Nucleus accumbens (tissue), 56 donors: Measurements from ENCODE around the gene SH3BP1.
A peak's percentile ranks its signal among the peaks of the same experiment; 100 is the strongest.
"Not testable (repeated sequence)": the region's sequence is repeated elsewhere in the genome, so short reads cannot be mapped to it uniquely, and the experiment has no call there.

Experiments used
- DNase-seq, 56 donors: peaks; one replicate each; lab custom pipeline; 2025; lab: John Stamatoyannopoulos, UW

SH3BP1 gene

DNA sequence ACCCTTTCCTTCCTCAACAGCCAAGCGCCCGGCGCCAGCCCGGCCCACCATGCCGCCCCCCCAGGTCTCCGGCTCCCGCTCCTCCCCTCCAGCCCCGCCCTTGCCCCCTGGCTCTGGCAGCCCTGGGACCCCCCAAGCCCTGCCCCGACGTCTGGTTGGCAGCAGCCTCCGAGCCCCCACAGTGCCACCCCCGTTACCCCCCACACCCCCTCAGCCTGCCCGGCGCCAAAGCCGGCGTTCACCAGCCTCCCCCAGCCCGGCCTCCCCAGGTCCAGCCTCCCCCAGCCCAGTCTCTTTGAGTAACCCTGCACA, 15.7 kb downstream of the SH3BP1 start:
- no peak for DNase-seq

DNA sequence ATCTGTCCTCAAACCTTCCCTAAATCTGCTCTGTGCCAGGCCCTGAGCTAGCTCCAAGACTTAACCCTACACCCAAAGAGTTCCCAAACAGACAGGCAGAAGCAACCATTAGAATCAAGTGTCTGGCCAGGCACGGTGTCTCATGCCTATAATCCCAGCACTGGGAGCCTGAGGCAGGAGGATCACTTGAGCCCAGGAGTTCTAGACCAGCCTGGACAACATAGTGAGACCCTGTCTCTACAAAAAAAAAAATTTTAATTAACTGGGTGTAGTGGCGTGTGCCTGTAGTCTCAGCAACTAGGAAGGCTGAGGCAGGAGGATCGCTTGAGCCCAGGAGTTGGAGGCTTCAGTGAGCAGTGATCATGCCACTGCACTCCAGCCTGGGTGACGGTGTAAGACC, 17.1 kb downstream of the SH3BP1 start:
- not testable (repeated sequence) for DNase-seq

DNA sequence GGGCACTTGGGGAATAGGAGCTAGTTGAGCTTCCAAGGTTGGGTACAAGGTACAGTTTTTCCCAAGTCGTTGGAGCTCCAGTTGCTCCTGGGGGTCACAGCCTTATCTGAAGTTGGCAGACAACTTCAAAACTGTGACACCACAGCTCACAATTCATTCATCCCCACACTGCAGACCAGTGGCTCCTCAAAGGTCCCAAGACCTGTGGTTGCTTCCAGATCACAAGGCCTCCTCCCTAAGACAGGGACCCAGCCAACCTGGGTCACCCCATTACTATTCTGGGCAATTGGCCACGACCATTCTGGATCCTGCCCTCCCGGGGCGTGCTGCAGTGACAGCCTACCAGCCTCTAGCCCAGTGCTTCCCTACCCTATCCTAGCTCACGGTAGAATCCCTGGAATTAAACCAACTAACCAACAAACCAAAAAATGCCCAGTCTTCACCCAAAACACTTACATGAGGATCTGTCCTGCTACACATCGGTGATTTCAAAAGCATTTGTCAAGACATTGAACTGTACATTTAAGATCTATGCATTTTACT, 18.2 kb downstream of the SH3BP1 start:
- peak in 3 of 56 donors; percentile 13 to 33 (median 31) for DNase-seq

DNA sequence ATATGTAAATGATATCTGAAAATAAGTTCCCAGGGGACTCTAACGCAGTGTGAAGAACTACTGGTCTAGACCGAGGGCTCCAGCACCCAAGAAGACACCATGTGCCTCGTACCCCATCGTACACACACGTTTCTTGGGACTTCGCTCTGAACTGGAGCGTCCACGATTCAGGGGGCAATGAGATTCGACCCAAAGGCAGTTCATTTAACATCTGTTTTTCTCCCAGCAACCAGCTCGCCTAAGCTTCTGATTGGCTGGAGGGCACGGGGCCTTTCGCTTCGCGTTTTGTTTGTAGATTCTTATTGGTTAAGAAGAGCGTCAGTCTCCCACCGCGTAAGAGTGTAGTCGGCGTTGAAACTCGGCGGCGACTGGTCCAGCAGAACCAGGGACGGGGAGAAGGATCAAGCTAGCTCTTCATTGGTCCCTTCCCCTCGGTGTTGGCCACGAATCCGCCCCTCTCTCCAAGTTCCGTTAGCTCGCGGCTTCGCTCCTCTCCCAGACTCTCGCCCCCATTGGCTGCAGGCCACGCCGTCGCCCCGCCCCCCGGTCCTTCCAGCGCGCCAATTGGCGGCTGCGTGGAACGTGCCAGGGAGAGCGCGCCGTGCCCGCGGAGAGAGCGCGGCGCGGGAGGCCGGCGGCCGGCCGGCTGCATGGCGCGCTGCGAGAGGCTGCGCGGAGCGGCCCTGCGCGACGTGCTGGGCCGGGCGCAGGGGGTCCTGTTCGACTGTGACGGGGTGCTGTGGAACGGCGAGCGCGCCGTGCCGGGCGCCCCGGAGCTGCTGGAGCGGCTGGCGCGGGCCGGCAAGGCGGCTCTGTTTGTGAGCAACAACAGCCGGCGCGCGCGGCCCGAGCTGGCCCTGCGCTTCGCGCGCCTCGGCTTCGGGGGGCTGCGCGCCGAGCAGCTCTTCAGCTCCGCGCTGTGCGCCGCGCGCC, 18.9 kb downstream of the SH3BP1 start, which contains the start of gene PDXP:
TSS of gene PDXP (plus strand) at position 591 of the 933 bp plus-strand sequence. CDS start at position 651, 60 bp downstream.
- DNase-seq = peak; percentile 85 to 99 (median 97)

DNA sequence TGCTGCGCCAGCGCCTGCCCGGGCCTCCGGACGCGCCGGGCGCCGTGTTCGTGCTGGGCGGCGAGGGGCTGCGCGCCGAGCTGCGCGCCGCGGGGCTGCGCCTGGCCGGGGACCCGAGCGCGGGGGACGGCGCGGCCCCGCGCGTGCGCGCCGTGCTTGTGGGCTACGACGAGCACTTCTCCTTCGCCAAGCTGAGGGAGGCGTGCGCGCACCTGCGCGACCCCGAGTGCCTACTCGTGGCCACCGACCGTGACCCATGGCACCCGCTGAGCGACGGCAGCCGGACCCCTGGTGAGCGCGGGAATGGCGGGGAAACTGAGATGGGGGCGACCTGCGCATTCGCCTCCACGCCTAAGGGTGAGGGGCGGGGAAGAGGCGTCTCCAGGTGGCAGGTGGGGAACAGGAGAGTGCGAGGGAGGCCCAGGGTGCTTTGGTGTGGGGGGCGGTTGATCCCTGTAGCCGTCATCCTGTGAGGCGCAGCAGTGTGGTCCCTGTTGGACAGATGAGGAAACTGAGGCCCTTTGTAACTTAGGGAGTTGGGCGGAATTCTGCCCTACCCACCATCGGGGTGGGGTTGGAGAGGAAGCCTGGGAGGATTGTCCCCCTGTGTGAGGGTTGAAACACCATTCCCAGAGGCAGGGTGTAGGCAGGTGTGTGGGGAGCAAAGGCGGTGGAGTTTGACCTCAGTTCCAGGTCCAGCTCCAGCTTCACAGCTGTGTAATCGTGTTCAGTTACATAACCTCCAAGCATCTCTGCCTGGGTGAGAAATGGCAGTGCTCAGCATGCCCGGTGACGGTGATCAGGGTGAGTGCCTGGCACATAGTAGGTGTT, 19.8 kb downstream of the SH3BP1 start:
- DNase-seq = peak in 18 of 56 donors; percentile 8 to 54 (median 38)

DNA sequence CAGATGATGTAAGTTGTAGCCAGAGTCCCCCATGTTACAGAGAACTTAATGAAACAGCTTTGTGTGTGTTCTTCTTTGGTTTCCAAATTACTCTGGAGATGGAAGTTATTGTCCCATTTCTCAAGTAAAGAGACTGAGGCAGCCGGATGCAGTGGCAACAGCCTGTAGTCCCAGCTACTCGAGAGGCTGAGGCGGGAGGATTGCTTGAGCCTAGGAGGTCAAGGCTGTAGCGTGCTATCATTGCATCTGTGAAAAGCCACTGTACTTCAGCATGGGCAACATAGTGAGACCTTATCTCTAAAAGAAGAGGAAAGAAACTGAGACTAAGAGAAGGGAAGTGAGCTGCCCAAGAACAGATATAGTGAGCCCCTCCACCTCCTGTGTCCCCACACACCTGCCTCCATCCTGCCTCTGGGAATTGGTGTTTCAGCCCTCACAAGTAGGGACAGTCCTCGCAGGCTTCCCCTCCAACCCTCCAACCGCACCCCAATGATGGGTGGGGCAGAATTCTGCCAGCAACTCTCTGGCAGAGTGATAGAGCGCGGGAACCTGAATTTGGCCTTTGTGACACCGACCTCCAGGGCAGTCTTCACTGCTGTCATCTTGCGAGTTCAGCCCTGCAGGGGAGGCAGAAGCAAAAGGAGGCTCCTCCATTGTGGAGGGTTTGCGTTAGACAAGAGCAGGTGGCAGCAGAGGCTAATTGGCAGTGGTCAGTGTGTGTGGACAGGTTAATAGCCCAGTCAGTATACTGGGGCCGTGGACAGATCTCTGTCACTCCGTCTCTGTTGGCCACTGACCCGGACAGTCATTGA, 20.6 kb downstream of the SH3BP1 start:
- no peak for DNase-seq

DNA sequence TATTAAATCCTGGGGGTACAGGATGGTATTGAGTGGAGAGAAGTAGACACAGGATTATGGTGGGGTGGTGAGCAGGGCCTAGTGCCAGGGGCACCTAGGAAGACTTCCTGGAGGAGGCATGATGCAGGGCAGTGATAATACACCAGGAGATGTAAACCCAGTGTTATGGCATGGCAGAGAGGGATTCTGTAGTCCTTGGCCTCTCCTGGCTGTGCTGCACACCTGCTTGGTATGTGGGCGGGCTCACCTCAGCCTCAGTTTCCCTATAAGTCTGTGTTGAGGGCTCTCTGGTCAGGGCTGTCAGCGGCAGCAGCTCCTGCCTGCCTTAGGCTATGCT, 21.2 kb downstream of the SH3BP1 start:
- DNase-seq = no peak

DNA sequence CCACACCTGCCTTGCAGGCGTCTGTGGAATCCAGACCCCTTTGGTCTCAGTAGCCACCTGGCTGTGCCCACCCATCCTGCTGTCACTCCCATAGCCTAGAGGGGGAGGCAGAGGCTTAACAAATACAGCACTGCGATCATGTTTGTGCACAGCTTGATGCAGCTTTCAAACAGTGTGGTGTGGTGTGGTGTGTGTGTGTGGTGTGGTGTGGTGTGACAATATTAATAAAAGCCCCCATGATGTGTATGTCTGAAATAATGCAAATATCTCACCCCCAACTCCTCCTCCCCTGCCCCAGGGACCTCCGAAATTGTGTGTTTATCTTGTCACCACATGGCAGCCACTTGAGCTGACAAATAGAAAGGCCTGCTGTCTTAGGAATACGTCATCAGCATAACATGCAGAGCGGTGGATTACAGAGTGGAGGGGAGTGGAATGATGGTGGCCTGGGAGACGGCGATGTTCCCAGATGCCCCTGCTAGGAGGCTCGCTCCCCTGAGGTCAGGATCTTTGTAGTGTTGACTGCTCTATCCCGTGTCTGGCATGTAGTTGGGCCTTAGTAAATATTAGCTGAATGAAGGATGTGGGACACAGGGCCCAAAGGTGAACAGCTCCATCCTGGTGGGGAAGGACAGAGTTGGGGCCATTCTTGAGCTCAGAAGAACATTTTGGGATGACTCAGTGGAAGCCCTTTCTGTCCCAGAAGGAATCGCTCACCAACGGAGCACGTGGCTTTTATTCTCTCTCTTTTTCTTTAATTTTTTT, 21.9 kb downstream of the SH3BP1 start:
- DNase-seq = peak in 35 of 56 donors; percentile 9 to 62 (median 39)

DNA sequence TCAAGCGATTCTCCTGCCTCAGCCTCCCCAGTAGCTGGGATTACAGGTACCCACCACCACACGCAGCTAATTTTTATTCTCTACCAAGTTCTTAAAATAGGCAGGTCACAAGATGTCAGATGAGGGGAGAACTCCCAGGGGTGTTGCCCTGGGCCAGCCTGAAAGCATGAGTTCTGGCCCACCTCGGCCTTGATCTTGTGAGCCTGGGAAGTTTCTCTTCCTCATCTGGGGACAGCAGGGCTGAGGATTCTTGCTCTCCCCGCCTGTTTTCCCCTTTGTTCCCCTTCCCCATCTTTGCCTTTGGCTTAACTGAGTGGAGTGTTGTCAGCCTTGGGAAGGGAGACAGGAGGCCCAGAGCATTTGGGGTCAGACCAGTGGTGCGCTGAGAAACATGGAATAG, 22.6 kb downstream of the SH3BP1 start:
- DNase-seq = peak in 3 of 56 donors; percentile 8 to 18 (median 11)

DNA sequence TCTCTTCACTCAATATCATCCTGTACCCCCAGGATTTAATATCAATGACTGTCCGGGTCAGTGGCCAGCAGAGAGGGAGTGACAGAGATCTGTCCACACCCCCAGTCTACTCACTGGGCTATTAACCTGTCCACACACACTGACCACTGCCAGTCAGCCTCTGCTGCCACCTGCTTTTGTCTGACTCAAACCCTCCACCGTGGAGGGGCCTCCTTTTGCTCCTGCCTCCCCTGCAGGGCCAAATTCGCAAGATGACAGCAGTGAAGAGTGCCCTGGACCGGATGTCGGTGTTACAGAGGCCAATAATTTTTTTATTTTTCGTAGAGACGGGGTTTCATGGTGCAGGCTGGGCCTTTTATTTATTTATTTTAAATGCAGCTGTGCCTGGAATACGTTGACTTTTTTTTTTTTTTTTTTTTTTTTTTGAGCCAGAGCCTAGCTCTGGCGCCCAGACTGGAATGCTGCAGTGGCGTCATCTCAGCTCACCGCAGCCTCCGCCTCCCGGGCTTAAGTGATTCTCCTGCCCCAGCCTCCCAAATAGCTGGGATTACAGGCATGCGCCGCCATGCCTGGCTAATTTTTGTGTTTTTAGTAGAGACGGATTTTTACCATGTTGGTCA, 24.2 kb downstream of the SH3BP1 start:
- no peak for DNase-seq

DNA sequence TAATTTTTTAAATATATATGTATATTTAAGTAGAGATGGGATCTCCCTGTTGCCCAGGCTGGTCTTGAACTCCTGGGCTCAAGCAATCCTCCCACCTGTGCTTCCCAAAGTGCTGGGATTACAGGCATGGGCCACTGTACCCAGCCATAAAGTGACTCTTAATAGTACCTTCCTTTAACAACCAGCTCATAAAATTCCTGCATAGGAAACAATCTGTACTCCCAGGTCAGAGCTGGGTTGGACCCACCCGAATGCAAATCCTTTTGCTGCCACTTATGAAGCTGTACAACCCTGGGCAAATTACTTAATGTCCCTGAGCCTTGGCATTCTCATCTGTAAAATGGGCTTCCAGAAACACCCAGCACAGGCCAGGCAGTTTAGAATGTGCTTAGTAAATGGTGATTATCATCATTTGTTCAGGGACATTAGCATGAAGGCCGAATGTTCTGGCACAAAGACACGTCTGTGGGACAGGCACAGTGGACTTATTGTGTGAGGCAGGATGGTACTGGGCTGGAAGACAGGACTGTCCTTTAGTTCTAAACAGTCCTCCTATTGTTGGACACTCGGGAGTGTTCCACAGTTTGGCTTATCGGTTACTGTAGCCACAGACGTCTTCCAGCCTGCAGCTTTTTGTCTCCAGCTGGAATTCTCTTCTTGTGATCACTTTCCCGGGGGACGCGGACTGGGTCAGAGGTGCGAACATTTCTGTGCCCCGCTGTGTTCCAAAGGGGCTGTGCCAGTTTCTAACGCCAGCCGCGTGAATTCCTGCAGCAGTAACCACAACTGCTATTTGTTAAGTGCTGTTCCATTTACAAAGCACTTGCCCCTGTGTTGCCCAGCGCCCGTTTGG, 25.0 kb downstream of the SH3BP1 start:
- DNase-seq = peak in 49 of 56 donors; percentile 19 to 88 (median 73)

DNA sequence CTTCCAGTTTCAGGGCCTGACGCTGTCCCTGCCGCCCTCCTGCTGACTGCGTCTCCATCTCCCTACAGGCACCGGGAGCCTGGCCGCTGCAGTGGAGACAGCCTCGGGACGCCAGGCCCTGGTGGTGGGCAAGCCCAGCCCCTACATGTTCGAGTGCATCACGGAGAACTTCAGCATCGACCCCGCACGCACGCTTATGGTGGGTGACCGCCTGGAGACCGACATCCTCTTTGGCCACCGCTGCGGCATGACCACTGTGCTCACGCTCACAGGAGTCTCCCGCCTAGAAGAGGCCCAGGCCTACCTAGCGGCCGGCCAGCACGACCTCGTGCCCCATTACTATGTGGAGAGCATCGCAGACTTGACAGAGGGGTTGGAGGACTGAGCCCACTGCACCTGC, 26.0 kb downstream of the SH3BP1 start:
- no peak for DNase-seq

DNA sequence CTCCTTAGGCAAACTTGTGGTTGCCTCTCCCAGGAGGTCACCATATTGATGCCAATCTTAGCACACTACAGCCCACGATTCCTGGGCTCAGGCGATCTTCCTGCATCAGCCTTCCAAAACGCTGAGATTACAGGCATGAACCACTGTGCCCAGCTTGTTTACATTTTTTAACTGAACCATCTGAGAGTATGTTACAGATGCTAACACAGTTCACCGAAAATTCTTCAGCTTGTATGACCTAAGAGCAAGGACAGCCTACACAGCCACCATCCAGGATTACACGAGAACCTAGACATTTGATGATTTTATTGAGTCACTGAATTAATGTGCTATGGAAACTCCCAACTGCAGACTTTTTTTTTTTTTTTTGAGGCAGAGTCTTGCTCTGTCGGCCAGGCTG, 30.1 kb downstream of the SH3BP1 start:
- no peak for DNase-seq

DNA sequence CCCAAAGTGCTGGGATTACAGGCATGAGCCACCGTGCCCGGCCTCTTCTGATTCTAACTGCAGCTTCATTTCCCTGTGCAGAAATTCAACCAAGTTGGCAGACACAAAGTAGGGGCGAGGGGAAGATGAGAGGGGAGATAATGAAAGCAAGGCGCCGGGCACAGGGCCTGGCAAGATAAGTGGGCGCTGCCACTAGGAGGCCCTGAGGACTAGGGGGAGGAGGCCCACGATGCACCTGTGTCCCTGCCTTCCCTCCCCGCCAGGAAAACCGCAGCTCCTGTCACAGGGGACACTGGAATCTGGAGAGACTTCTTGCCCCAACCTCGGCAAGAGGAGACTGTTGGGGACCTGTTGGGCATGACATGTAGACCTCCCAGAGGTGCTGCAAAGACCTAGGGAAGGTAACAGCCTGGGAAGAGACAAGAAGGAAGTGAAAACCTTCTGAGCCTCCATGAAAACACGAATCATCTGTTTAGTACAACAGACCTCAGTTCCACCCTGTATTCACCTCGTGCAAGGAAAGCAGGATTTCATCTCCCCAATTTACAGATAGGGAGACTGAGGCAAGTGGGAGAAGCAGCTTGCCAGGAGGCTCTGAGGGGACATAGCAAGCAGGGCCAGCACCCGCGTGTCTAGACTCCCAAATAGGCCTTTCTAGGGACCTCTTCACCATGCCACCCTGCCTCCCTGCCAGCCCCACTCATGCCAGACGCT, 32.9 kb downstream of the SH3BP1 start:
- DNase-seq = no peak

DNA sequence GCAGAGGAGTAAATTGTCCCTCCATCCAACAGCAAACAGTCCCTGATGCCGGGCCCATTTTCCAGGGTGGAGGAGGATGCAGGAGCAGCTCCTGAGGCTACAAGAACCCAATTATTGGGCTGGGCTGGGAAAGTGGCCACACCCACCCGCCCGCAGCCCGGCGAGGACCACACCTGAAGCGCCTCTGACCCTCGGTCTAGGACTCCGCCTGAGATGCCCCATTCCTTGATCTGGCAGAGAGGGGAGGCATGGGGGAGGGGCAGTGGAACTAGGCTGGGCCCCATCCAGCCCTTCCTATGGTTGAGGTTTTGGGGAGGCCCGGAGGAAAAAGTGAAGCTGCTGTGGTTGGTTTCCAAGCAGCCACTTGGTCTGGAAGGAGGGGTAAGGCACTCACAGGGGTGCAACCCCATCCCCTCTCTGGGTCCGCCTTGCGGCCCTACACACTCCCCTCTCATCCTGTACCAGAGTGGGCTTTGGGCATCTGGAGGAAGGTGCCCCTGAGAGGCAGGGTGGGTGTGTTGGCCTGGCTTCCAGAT, 33.5 kb downstream of the SH3BP1 start:
- no peak for DNase-seq

DNA sequence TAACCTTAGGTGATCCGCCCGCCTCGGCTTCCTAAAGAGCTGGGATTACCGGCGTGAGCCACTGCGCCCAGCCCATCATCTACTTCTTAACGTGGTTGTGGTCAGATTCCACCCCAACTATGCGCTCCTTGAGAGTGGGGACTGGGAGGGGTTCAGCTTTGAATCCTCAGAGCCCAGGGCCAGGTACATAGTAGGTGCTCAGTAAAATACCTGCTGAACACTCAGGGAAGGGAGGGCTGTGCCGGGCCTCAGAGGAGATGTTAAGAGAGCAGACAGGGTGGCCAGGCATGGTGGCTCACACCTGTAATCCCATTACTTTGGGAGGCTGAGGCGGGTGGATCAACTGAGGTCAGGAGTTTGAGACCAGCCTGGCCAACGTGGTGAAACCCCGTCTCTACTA, 34.8 kb downstream of the SH3BP1 start:
- no peak for DNase-seq
